Measurements from ENCODE around the gene BCCIP. TPM values are rescaled to one million over a fixed set of nuclear protein-coding genes. Genes with fewer than 3 reads are reported as not detected.

The BCCIP gene
- total RNA-seq, 1 experiment from 2014 or later: 113 TPM

DNA sequence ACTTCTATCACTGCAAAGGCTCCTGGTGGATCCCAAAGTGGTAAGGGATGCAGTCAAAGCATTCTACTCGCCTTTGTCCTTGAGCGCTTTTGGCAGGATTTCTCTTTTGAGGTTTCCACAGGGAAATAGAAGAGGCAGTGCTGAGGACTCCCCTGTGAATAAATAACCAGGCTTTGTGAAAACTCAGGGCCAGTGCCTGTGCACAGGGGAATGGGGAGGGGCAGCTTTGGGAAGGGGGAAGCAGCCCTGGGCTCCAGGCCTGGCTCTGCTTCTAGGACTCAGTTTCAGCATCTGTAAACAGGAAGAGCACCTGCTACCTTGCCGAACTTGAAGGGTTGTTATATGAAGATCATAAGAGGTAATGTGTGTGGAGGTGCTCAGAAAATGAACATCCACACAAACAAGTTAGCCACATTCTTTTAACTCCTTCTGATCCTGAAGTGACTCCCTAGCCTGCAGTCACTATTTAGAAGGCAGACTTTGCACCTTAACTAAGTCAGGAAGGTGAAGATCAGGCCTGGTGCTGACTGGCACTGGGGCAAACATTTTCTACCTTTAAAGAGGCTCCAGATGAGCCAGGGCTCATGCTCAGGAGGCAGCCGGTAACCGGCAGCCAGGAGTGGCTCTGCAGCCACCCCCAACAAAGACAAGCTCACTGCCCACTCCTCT is 25.2 kb upstream of the BCCIP start:
- ChIA-PET CTCF (no interaction called here), POLR2A (ENCODE audit: low non-redundant PET) (no interaction called here)
- Histone ChIP-seq H3K27ac (ENCODE audit: low read depth, low read length, poor library complexity, severe bottlenecking) (no peak overlapping the region), H3K4me1 (ENCODE audit: insufficient read depth, low read length, poor library complexity, severe bottlenecking) (no peaks in the 10 kb centered on the region), H3K4me3 (ENCODE audit: low read depth, low read length, poor library complexity, severe bottlenecking) (no peak overlapping the region), H3K9me3 (ENCODE audit: low read depth, low read length, poor library complexity, severe bottlenecking) (no peaks in the 10 kb centered on the region), H3K36me3 (ENCODE audit: insufficient read depth, low read length, poor library complexity, severe bottlenecking) (peaks cover 14% of the 10 kb centered on the region), H3K27me3 (replicated peaks; ENCODE audit: insufficient read depth, low read depth, low read length, poor library complexity) (no peaks in the 10 kb centered on the region)
- no peak for TF ChIP-seq EZH2 (IDR thresholded peaks at IDR 0.05; ENCODE audit: borderline replicate concordance, low read depth, low read length, poor library complexity, severe bottlenecking)
- TF ChIP-seq, protein P1, sequence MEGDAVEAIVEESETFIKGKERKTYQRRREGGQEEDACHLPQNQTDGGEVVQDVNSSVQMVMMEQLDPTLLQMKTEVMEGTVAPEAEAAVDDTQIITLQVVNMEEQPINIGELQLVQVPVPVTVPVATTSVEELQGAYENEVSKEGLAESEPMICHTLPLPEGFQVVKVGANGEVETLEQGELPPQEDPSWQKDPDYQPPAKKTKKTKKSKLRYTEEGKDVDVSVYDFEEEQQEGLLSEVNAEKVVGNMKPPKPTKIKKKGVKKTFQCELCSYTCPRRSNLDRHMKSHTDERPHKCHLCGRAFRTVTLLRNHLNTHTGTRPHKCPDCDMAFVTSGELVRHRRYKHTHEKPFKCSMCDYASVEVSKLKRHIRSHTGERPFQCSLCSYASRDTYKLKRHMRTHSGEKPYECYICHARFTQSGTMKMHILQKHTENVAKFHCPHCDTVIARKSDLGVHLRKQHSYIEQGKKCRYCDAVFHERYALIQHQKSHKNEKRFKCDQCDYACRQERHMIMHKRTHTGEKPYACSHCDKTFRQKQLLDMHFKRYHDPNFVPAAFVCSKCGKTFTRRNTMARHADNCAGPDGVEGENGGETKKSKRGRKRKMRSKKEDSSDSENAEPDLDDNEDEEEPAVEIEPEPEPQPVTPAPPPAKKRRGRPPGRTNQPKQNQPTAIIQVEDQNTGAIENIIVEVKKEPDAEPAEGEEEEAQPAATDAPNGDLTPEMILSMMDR (conservative IDR thresholded peaks at IDR 0.05; ENCODE audit: low read depth, low read length): no peak
- intact Hi-C loops (cut with micrococcal nuclease; ENCODE audit: unreplicated experiment): no loop called here
- no TSS peak for BruUV-seq (replicated peaks)
- no peak for DNase-seq (ENCODE audit: low spot score)

DNA sequence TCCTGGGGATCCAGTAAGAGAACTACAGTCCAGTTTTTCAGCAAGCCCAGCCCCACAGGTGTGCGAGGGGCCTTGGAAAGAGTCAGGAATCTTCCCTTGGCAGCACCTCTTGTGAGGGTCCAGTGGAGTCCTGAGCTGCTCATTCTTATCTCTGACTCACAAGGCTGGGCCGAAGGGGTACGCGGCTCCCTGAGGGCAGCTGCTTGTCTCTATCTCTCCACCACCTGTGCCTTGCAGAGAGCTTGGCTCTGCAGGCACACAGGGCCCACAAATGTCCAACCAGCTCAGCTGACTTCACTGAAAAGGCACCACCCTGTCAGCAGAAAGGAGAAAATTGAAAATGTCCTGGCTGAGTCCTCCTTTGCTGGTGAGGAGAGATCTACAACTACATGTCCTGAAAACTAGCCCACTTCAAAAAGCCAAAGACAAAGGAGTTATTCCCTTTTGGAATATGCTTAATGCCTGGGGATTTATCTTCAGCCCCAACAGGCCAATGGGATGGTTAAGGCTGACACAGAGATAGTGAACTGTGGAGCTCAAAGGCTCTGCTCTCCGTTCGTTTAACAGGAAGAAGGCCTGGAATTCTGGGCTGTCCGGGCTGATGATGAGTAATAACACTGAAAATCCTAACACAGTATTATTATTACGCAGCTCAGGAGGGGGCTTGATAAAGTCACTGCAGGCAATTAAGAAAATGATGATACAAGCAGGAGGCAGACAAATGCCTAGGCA is 23.7 kb upstream of the BCCIP start:
- intact Hi-C loops (cut with micrococcal nuclease; ENCODE audit: unreplicated experiment): no loop called here
- H3K36me3 ChIP-seq (ENCODE audit: insufficient read depth, low read length, poor library complexity, severe bottlenecking): peaks cover 5% of the 10 kb centered on the region
- H3K4me3 ChIP-seq (ENCODE audit: low read depth, low read length, poor library complexity, severe bottlenecking): no peak overlapping the region
- H3K4me1 ChIP-seq (ENCODE audit: insufficient read depth, low read length, poor library complexity, severe bottlenecking): no peaks in the 10 kb centered on the region
- H3K9me3 ChIP-seq (ENCODE audit: low read depth, low read length, poor library complexity, severe bottlenecking): no peaks in the 10 kb centered on the region
- H3K27ac ChIP-seq (ENCODE audit: low read depth, low read length, poor library complexity, severe bottlenecking): no peak overlapping the region
- ChIA-PET CTCF (no interaction called here), POLR2A (ENCODE audit: low non-redundant PET) (no interaction called here)
- BruUV-seq (replicated peaks): no TSS peak
- no peaks in the 10 kb centered on the region for H3K27me3 ChIP-seq (replicated peaks; ENCODE audit: insufficient read depth, low read depth, low read length, poor library complexity)
- TF ChIP-seq, protein P1 (conservative IDR thresholded peaks at IDR 0.05; ENCODE audit: low read depth, low read length): no peak
- no peak for TF ChIP-seq EZH2 (IDR thresholded peaks at IDR 0.05; ENCODE audit: borderline replicate concordance, low read depth, low read length, poor library complexity, severe bottlenecking)
- no peak for DNase-seq (ENCODE audit: low spot score)

DNA sequence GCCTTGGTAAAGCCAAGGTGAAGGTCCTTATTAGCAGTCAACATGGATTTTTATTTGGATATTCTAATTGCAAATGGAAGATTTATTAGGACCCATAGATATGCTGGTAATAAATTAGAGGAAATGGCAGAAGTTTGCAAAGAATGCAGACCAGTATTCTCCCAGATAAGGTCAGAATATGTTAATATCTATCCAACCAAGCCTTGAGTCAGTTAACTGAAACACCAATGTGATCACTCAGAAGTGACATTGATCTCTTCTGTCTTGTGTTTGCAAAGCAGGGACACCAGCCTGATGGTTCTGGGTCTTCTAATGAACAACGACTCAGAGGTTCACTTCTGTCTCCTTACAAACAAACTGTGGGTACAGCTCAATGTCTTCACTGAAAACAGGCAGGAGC is 21.8 kb upstream of the BCCIP start:
- Histone ChIP-seq H3K27me3 (replicated peaks; ENCODE audit: insufficient read depth, low read depth, low read length, poor library complexity) (no peaks in the 10 kb centered on the region), H3K27ac (ENCODE audit: low read depth, low read length, poor library complexity, severe bottlenecking) (no peak overlapping the region), H3K9me3 (ENCODE audit: low read depth, low read length, poor library complexity, severe bottlenecking) (no peaks in the 10 kb centered on the region), H3K36me3 (ENCODE audit: insufficient read depth, low read length, poor library complexity, severe bottlenecking) (peaks cover 9% of the 10 kb centered on the region), H3K4me3 (ENCODE audit: low read depth, low read length, poor library complexity, severe bottlenecking) (no peak overlapping the region), H3K4me1 (ENCODE audit: insufficient read depth, low read length, poor library complexity, severe bottlenecking) (no peaks in the 10 kb centered on the region)
- no TSS peak for BruUV-seq (replicated peaks)
- intact Hi-C loops (cut with micrococcal nuclease; ENCODE audit: unreplicated experiment): no loop called here
- ChIA-PET CTCF (no interaction called here), POLR2A (ENCODE audit: low non-redundant PET) (no interaction called here)
- DNase-seq (ENCODE audit: low spot score): no peak
- TF ChIP-seq, protein P1 (conservative IDR thresholded peaks at IDR 0.05; ENCODE audit: low read depth, low read length): no peak
- TF ChIP-seq EZH2 (IDR thresholded peaks at IDR 0.05; ENCODE audit: borderline replicate concordance, low read depth, low read length, poor library complexity, severe bottlenecking): no peak
